Suprapubic skin (tissue), 3 donors: ENCODE results near the gene SLC35F1.

Source experiments
- POLR2A ChIP-seq, 2 donors: fragments of 450-650 bp; IDR thresholded peaks; one replicate each; pipeline ENCODE4 v1.6.1; 2017; ENCODE audit warnings: antibody characterized with exemption in 2 of 2, mild to moderate bottlenecking in 2 of 2, moderate library complexity in 2 of 2
- TF ChIP-seq, protein P1 (sequence below), 2 donors: fragments of 200-600 bp in 1 of 2; fragments of 450-650 bp in 1 of 2; sonication (generic) in 1 of 2; IDR thresholded peaks; one replicate each; pipeline ENCODE4 v1.5.1; 2016 to 2019; ENCODE audit warnings: antibody characterized with exemption in 2 of 2, mild to moderate bottlenecking in 1 of 2, moderate library complexity in 1 of 2

- TF ChIP-seq, protein P1, sequence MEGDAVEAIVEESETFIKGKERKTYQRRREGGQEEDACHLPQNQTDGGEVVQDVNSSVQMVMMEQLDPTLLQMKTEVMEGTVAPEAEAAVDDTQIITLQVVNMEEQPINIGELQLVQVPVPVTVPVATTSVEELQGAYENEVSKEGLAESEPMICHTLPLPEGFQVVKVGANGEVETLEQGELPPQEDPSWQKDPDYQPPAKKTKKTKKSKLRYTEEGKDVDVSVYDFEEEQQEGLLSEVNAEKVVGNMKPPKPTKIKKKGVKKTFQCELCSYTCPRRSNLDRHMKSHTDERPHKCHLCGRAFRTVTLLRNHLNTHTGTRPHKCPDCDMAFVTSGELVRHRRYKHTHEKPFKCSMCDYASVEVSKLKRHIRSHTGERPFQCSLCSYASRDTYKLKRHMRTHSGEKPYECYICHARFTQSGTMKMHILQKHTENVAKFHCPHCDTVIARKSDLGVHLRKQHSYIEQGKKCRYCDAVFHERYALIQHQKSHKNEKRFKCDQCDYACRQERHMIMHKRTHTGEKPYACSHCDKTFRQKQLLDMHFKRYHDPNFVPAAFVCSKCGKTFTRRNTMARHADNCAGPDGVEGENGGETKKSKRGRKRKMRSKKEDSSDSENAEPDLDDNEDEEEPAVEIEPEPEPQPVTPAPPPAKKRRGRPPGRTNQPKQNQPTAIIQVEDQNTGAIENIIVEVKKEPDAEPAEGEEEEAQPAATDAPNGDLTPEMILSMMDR (IDR thresholded peaks at IDR 0.05), result no peak
- no peak for TF ChIP-seq POLR2A (IDR thresholded peaks at IDR 0.05)
Observed at GRCh38 chr6:118304321-118304720, 397.3 kb downstream of the SLC35F1 start.
